HEK293 (cell line): ENCODE data around the gene GJB4.
A peak's percentile ranks its signal among the peaks of the same experiment; 100 is the strongest.

Experiments
- CTCF ChIA-PET: fragments of 350-600 bp; formaldehyde crosslinking; extraction: SDS; loops from one replicate; lab custom pipeline; 2021; ENCODE audit warnings: antibody characterized with exemption; lab: Yijun Ruan, JAX
- POLR2A ChIA-PET: fragments of 300-600 bp; formaldehyde crosslinking; extraction: SDS; loops from one replicate; lab custom pipeline; 2020; ENCODE audit warnings: antibody characterized with exemption, inconsistent platforms; lab: Yijun Ruan, JAX
- H3K27ac ChIP-seq: fragments of 200-500 bp; sonication (Bioruptor generic); 2 replicates; pipeline ENCODE4 v1.5.1; 2014; ENCODE audit warnings: low read depth, low read length, control low read depth, inconsistent platforms; ENCODE audit errors: extremely low read depth
- H3K36me3 ChIP-seq, 2 experiments: fragments of 200-500 bp in 1 of 2; sonication (Bioruptor generic) in 1 of 2; 1 replicate in 1 of 2; 2 replicates in 1 of 2; pipeline ENCODE4 v1.5.1; 2014 to 2017; ENCODE audit warnings: inconsistent platforms in 2 of 2, low read length in 2 of 2; ENCODE audit not compliant: control insufficient read depth in 2 of 2, insufficient read depth in 1 of 2
- H3K4me1 ChIP-seq: fragments of 200-500 bp; sonication (Bioruptor generic); 2 replicates; pipeline ENCODE4 v1.5.1; 2014; ENCODE audit warnings: mild to moderate bottlenecking, low read length, inconsistent platforms; ENCODE audit not compliant: control insufficient read depth, insufficient read depth
- H3K4me3 ChIP-seq: 2 replicates; pipeline ENCODE4 v1.5.1; 2011; ENCODE audit warnings: low read depth, mild to moderate bottlenecking, control low read depth, low read length, moderate library complexity
- H3K9me3 ChIP-seq: fragments of 200-500 bp; sonication (Bioruptor generic); 2 replicates; pipeline ENCODE4 v1.5.1; 2014; ENCODE audit warnings: low read depth, low read length, inconsistent platforms; ENCODE audit not compliant: control insufficient read depth, insufficient read depth
- AEBP2 ChIP-seq: fragments of 450-650 bp; formaldehyde crosslinking; IDR thresholded peaks from 2 replicates; pipeline ENCODE4 v1.5.1; 2016; ENCODE audit warnings: missing biosample characterization, missing genetic modification characterization, borderline replicate concordance
- EGR2 ChIP-seq: fragments of 450-650 bp; formaldehyde crosslinking; IDR thresholded peaks from 2 replicates; pipeline ENCODE4 v1.5.1; 2016; ENCODE audit warnings: low read depth, missing biosample characterization, missing genetic modification characterization
- GLIS1 ChIP-seq: fragments of 450-650 bp; formaldehyde crosslinking; IDR thresholded peaks from 2 replicates; pipeline ENCODE4 v1.5.1; 2016; ENCODE audit warnings: missing biosample characterization, missing genetic modification characterization
- KLF16 ChIP-seq: fragments of 450-650 bp; formaldehyde crosslinking; IDR thresholded peaks from 2 replicates; pipeline ENCODE4 v1.5.1; 2017; ENCODE audit warnings: missing biosample characterization, missing genetic modification characterization
- TCF7L2 ChIP-seq: IDR thresholded peaks from 2 replicates; pipeline ENCODE4 v1.6.1; 2011; ENCODE audit warnings: low read depth, mild to moderate bottlenecking, inconsistent platforms, low read length, moderate library complexity, borderline replicate concordance
- YY1 ChIP-seq: fragments of 450-650 bp; formaldehyde crosslinking; IDR thresholded peaks from 2 replicates; pipeline ENCODE4 v1.5.1; 2018; ENCODE audit warnings: missing biosample characterization, missing genetic modification characterization
- ZBTB44 ChIP-seq: fragments of 450-650 bp; IDR thresholded peaks from 2 replicates; pipeline ENCODE4 v1.5.1; 2018; ENCODE audit warnings: missing biosample characterization, mild to moderate bottlenecking, missing genetic modification characterization
- ZNF146 ChIP-seq: fragments of 450-650 bp; formaldehyde crosslinking; IDR thresholded peaks from 2 replicates; pipeline ENCODE4 v1.5.1; 2016; ENCODE audit warnings: missing biosample characterization, missing genetic modification characterization
- ZNF350 ChIP-seq: fragments of 450-650 bp; formaldehyde crosslinking; IDR thresholded peaks from 2 replicates; pipeline ENCODE4 v1.5.0; 2017; ENCODE audit warnings: missing biosample characterization, mild to moderate bottlenecking, missing genetic modification characterization
- ZNF366 ChIP-seq: fragments of 450-650 bp; formaldehyde crosslinking; conservative IDR thresholded peaks from 2 replicates; pipeline ENCODE4 v1.5.1; 2016; ENCODE audit warnings: missing biosample characterization, missing genetic modification characterization
- ZNF449 ChIP-seq: fragments of 450-650 bp; formaldehyde crosslinking; IDR thresholded peaks from 2 replicates; pipeline ENCODE4 v1.5.1; 2017; ENCODE audit warnings: missing biosample characterization, mild to moderate bottlenecking, missing genetic modification characterization, moderate library complexity
- ZNF518A ChIP-seq: fragments of 450-650 bp; formaldehyde crosslinking; conservative IDR thresholded peaks from 2 replicates; pipeline ENCODE4 v1.5.1; 2016; ENCODE audit warnings: low read depth, missing biosample characterization, missing genetic modification characterization
- ZNF626 ChIP-seq: fragments of 450-650 bp; sonication (Bioruptor Pico); formaldehyde crosslinking; IDR thresholded peaks from 2 replicates; pipeline ENCODE4 v1.5.1; 2018; ENCODE audit warnings: missing biosample characterization, missing genetic modification characterization, inconsistent platforms
- ZNF654 ChIP-seq: fragments of 450-650 bp; formaldehyde crosslinking; IDR thresholded peaks from 2 replicates; pipeline ENCODE4 v1.5.1; 2016; ENCODE audit warnings: low read depth, missing biosample characterization, missing genetic modification characterization

GJB4 gene

GRCh38 chr1:34787461-34788420, 28.2 kb downstream of the GJB4 start:
- Histone ChIP-seq H3K36me3 (no peaks in the 10 kb centered on the region), H3K4me3 (no peak overlapping the region), H3K27ac (no peak overlapping the region), H3K4me1 (no peaks in the 10 kb centered on the region)
- CTCF ChIA-PET = interaction anchor here (0.6 to 3.8 kb wide), 16 partner anchors 7 to 925 kb away, joined by 3 to 28 read pairs (median 4); no protein-coding TSS in a partner anchor
- TF ChIP-seq ZNF654 (tag by site-specific recombination) = peak; percentile 30
- TF ChIP-seq GLIS1 (tag by site-specific recombination) = no peak
- TF ChIP-seq, all 188 proteins: peak for 1
- POLR2A ChIA-PET = no interaction called here
- H3K9me3 ChIP-seq = no peaks in the 10 kb centered on the region

- ChIA-PET POLR2A (no interaction called here), CTCF (interaction anchor here (0.6 to 1.2 kb wide), 3 partner anchors 62 to 346 kb away, joined by 3 read pairs; no protein-coding TSS in a partner anchor)
- no peaks in the 10 kb centered on the region for H3K9me3 ChIP-seq
- no peak overlapping the region for H3K4me3 ChIP-seq
- no peak overlapping the region for H3K27ac ChIP-seq
- no peaks in the 10 kb centered on the region for H3K36me3 ChIP-seq
- H3K4me1 ChIP-seq = no peaks in the 10 kb centered on the region
- TF ChIP-seq ZNF518A (tag by site-specific recombination) (no peak), ZNF626 (tag by site-specific recombination) (no peak), AEBP2 (tag by site-specific recombination) (no peak), ZNF366 (no peak), YY1 (tag by site-specific recombination) (no peak), KLF16 (tag by site-specific recombination) (no peak), ZNF350 (no peak), ZNF146 (tag by site-specific recombination) (no peak), TCF7L2 (no peak), ZBTB44 (tag by site-specific recombination) (no peak), ZNF449 (tag by site-specific recombination) (no peak), EGR2 (no peak)
Measured at GRCh38 chr1:34790985-34791384, 31.4 kb downstream of the GJB4 start.
